ENCODE data around the gene NADK2. TPM values are rescaled to one million over a fixed set of nuclear protein-coding genes. Genes with fewer than 3 reads are reported as not detected.
"Not testable (repeated sequence)": the region's sequence is repeated elsewhere in the genome, so short reads cannot be mapped to it uniquely, and the experiment has no call there.

The NADK2 gene
- total RNA-seq, 1 donor from 2014 or later, result 18.4 TPM

GRCh38 chr5:36205329-36205728, 36.4 kb downstream of the NADK2 start:
- no peak for DNase-seq (ENCODE audit: low spot score in 2 of 2)
- intact Hi-C loops (cut with DNase I), result no loop called here
- no peak for TF ChIP-seq CTCF (IDR thresholded peaks at IDR 0.05)
- Histone ChIP-seq H3K4me3 (no peak overlapping the region), H3K9me3 (no peaks in the 10 kb centered on the region), H3K4me1 (no peaks in the 10 kb centered on the region), H3K27ac (no peak overlapping the region), H3K27me3 (no peaks in the 10 kb centered on the region), H3K36me3 (peaks cover 13 to 32% of the 10 kb centered on the region in 2 donors)

GRCh38 chr5:36202521-36202961, 39.2 kb downstream of the NADK2 start:
- intact Hi-C loops (cut with DNase I), result no loop called here
- no peak for DNase-seq (ENCODE audit: low spot score in 2 of 2)
- peaks cover 25 to 43% of the 10 kb centered on the region in 2 donors for H3K36me3 ChIP-seq
- H3K27me3 ChIP-seq, result no peaks in the 10 kb centered on the region
- no peaks in the 10 kb centered on the region for H3K9me3 ChIP-seq
- no peaks in the 10 kb centered on the region for H3K4me1 ChIP-seq
- TF ChIP-seq CTCF (IDR thresholded peaks at IDR 0.05), result no peak
- no peak overlapping the region for H3K27ac ChIP-seq
- no peak overlapping the region for H3K4me3 ChIP-seq

- Histone ChIP-seq H3K9me3 (no peaks in the 10 kb centered on the region), H3K4me1 (no peaks in the 10 kb centered on the region), H3K4me3 (no peak overlapping the region), H3K36me3 (peaks cover 32 to 39% of the 10 kb centered on the region in 2 donors), H3K27me3 (no peaks in the 10 kb centered on the region), H3K27ac (no peak overlapping the region)
- no peak for DNase-seq (ENCODE audit: low spot score in 2 of 2)
- intact Hi-C loops (cut with DNase I), result no loop called here
- no peak for TF ChIP-seq CTCF (IDR thresholded peaks at IDR 0.05)
Measured at GRCh38 chr5:36200513-36200912, 41.2 kb downstream of the NADK2 start.

- TF ChIP-seq CTCF (IDR thresholded peaks at IDR 0.05), result no peak
- DNase-seq (ENCODE audit: low spot score in 2 of 2), result no peak
- H3K27ac ChIP-seq, result no peak overlapping the region
- H3K4me3 ChIP-seq, result no peak overlapping the region
- H3K9me3 ChIP-seq, result no peaks in the 10 kb centered on the region
- intact Hi-C loops (cut with DNase I), result no loop called here
- H3K4me1 ChIP-seq, result no peaks in the 10 kb centered on the region
- H3K27me3 ChIP-seq, result no peaks in the 10 kb centered on the region
- peaks cover 38 to 40% of the 10 kb centered on the region in 2 donors for H3K36me3 ChIP-seq
Measured at GRCh38 chr5:36199620-36200019, 42.1 kb downstream of the NADK2 start.

- peaks cover 39 to 48% of the 10 kb centered on the region in 2 donors for H3K36me3 ChIP-seq
- intact Hi-C loops (cut with DNase I); H3K4me3 ChIP-seq; H3K27ac ChIP-seq; H3K27me3 ChIP-seq; DNase-seq (ENCODE audit: low spot score in 2 of 2); H3K9me3 ChIP-seq; H3K4me1 ChIP-seq: not testable (repeated sequence)
Measured at GRCh38 chr5:36198783-36199182, 42.9 kb downstream of the NADK2 start.

- no peaks in the 10 kb centered on the region for H3K9me3 ChIP-seq
- peaks cover 39 to 51% of the 10 kb centered on the region in 2 donors for H3K36me3 ChIP-seq
- DNase-seq (ENCODE audit: low spot score in 2 of 2), result no peak
- no peak overlapping the region for H3K27ac ChIP-seq
- H3K4me3 ChIP-seq, result no peak overlapping the region
- no peaks in the 10 kb centered on the region for H3K27me3 ChIP-seq
- no peak for TF ChIP-seq CTCF (IDR thresholded peaks at IDR 0.05)
- H3K4me1 ChIP-seq, result no peaks in the 10 kb centered on the region
- intact Hi-C loops (cut with DNase I), result no loop called here
Measured at GRCh38 chr5:36198281-36198680, 43.4 kb downstream of the NADK2 start.

All from ascending aorta (tissue), 2 donors.